Breast epithelium (tissue), 4 donors: ENCODE measurements around the gene MOGAT3. TPM values are rescaled to one million over a fixed set of nuclear protein-coding genes. Genes with fewer than 3 reads are reported as not detected.

Source experiments
- DNase-seq, 2 donors: peaks; one replicate each; pipeline ENCODE4 v3.0.0-alpha.2; 2019; ENCODE audit warnings: low spot score in 2 of 2
- H3K27ac ChIP-seq, 2 donors: fragments of 200-600 bp; sonication (generic) in 1 of 2; one replicate each; pipeline ENCODE4 v1.5.1; 2016 to 2019; ENCODE audit warnings: mild to moderate bottlenecking in 1 of 2
- H3K27me3 ChIP-seq, 2 donors: fragments of 200-600 bp; sonication (generic) in 1 of 2; one replicate each; pipeline versions ENCODE4 v1.5.1 to v1.6.0; 2017 to 2019; ENCODE audit warnings: control low read depth in 1 of 2, mild to moderate bottlenecking in 1 of 2
- H3K36me3 ChIP-seq: fragments of 200-600 bp; one replicate; pipeline ENCODE4 v1.5.1; 2019
- H3K4me1 ChIP-seq, 2 donors: fragments of 200-600 bp; sonication (generic); one replicate each; pipeline ENCODE4 v1.5.1; 2016 to 2019; ENCODE audit warnings: control low read depth in 1 of 2
- H3K4me3 ChIP-seq, 3 donors: fragments of 200-600 bp; sonication (generic); 1 replicate in 2 of 3; 2 replicates in 1 of 3; pipeline ENCODE4 v1.5.1; 2016 to 2019; ENCODE audit warnings: mild to moderate bottlenecking in 3 of 3, moderate library complexity in 2 of 3
- H3K9me3 ChIP-seq, 2 donors: fragments of 200-600 bp; sonication (generic) in 1 of 2; one replicate each; pipeline ENCODE4 v1.5.1; 2016 to 2019; ENCODE audit warnings: control low read depth in 1 of 2
- POLR2A ChIP-seq: fragments of 450-650 bp; IDR thresholded peaks from one replicate; pipeline ENCODE4 v1.6.1; 2016; ENCODE audit warnings: antibody characterized with exemption, mild to moderate bottlenecking, moderate library complexity
- POLR2AphosphoS5 ChIP-seq, 3 donors: sonication (generic); formaldehyde crosslinking; IDR thresholded peaks; one replicate each; pipeline ENCODE4 v1.6.1; 2017; ENCODE audit warnings: antibody characterized with exemption in 3 of 3
- intact Hi-C: fragments of 100-400 bp; cut with DNase I; formaldehyde crosslinking; loops from one replicate; pipeline ENCODE4 v1.15.1; 2023; ENCODE audit warnings: low total_unique reads
- total RNA-seq, 3 donors: library from RNA; depleted of rRNA; stranded (reverse); fragments of >200 nt; gene quantifications; one replicate each; pipeline ENCODE4 v1.1.0, GENCODE V29; 2016
- TF ChIP-seq, protein P1 (sequence below), 3 donors: fragments of 450-650 bp; IDR thresholded peaks; one replicate each; pipeline ENCODE4 v1.5.1; 2016 to 2017; ENCODE audit warnings: antibody characterized with exemption in 3 of 3, mild to moderate bottlenecking in 3 of 3, moderate library complexity in 3 of 3

Gene MOGAT3
- total RNA-seq, 3 donors from 2014 or later, result 2.6 TPM; not detected in 2

DNA sequence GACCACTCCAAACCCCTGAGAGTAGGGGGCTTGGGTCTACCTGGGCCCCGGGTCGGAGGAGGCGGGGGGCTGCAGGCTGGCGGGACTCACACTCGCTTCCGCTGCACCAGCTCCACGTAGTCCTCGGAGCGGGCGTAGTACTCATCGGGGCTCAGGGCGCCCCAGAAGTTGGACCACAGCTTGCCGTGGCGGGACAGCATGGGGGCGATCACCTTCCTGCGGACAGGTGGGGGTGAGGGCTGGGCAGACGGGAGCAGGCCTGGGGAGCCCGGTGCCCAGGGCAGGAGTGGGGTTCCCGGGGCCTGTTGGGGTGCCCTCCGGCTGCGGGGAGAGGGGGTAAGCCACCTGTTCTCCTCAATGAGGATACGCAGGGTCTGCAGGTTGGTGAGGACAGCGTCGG lies 10.7 kb upstream of the MOGAT3 start:
- H3K36me3 ChIP-seq, result no peaks in the 10 kb centered on the region

DNA sequence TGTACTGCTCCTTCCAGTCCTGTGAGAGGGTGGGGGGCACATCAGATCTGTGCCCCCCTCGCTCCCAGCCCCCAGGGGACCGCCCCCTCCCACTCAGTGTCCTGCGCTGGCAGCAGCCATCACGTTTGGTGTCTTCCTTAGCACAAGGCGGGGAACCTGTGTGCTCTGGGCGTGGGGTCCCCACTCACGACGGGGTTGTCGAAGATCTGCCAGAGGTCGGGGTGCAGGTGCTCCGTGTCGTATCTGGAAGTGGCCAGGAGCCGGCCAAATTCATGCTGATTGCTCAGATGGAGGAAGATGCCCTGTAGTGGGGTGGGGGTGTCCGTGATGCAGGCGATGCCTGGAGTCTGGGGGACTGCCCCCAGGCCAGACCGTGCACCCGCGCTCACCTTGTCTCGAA lies 9.3 kb upstream of the MOGAT3 start:
- intact Hi-C loops, result no loop called here

More for the DNA sequence above, 10.7 kb upstream of the MOGAT3 start:
- Histone ChIP-seq H3K9me3 (no peaks in the 10 kb centered on the region), H3K27ac (no peak overlapping the region), H3K4me1 (no peaks in the 10 kb centered on the region), H3K4me3 (no peak overlapping the region), H3K27me3 (no peaks in the 10 kb centered on the region)
- DNase-seq, result no peak
- intact Hi-C loops, result no loop called here
- TF ChIP-seq, protein P1, sequence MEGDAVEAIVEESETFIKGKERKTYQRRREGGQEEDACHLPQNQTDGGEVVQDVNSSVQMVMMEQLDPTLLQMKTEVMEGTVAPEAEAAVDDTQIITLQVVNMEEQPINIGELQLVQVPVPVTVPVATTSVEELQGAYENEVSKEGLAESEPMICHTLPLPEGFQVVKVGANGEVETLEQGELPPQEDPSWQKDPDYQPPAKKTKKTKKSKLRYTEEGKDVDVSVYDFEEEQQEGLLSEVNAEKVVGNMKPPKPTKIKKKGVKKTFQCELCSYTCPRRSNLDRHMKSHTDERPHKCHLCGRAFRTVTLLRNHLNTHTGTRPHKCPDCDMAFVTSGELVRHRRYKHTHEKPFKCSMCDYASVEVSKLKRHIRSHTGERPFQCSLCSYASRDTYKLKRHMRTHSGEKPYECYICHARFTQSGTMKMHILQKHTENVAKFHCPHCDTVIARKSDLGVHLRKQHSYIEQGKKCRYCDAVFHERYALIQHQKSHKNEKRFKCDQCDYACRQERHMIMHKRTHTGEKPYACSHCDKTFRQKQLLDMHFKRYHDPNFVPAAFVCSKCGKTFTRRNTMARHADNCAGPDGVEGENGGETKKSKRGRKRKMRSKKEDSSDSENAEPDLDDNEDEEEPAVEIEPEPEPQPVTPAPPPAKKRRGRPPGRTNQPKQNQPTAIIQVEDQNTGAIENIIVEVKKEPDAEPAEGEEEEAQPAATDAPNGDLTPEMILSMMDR (IDR thresholded peaks at IDR 0.05), result no peak
- TF ChIP-seq POLR2AphosphoS5 (IDR thresholded peaks at IDR 0.05) (no peak), POLR2A (no peak)

DNA sequence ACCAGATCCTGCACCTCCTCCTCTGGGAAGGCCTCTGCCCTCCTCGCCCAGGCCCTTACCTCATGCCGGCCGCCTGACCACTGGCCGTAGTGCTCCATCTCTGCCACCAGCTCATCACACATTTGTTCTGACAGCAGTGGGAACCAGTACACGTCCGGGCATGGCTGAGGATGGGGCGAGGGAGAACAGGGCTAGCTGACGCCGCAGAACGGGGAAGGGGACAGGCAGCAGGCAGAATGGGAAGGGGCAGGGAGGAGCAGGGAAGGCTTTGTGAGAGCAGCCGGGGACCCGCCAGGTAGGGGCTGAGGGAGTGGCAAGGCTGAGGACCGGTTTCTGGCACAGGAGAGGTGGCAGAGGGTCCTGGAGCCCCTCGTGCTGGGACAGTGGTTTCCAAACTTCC lies 8.0 kb upstream of the MOGAT3 start:
- no peak for TF ChIP-seq POLR2AphosphoS5 (IDR thresholded peaks at IDR 0.05)
- TF ChIP-seq, protein P1 (IDR thresholded peaks at IDR 0.05), result no peak
- no peak for TF ChIP-seq POLR2A
- H3K4me3 ChIP-seq, result no peak overlapping the region
- no peaks in the 10 kb centered on the region for H3K9me3 ChIP-seq
- no peaks in the 10 kb centered on the region for H3K27me3 ChIP-seq
- H3K36me3 ChIP-seq, result no peaks in the 10 kb centered on the region
- no peak for DNase-seq
- no peak overlapping the region for H3K27ac ChIP-seq
- H3K4me1 ChIP-seq, result no peaks in the 10 kb centered on the region
- intact Hi-C loops, result loop anchor here (10.0 kb wide), 1 partner anchor 46 kb away; no protein-coding TSS in a partner anchor

More for the DNA sequence above, 9.3 kb upstream of the MOGAT3 start:
- TF ChIP-seq POLR2AphosphoS5 (IDR thresholded peaks at IDR 0.05) (no peak), POLR2A (no peak)
- TF ChIP-seq, protein P1 (IDR thresholded peaks at IDR 0.05), result no peak
- Histone ChIP-seq H3K27ac (no peak overlapping the region), H3K27me3 (no peaks in the 10 kb centered on the region), H3K4me1 (no peaks in the 10 kb centered on the region), H3K9me3 (no peaks in the 10 kb centered on the region), H3K4me3 (no peak overlapping the region), H3K36me3 (no peaks in the 10 kb centered on the region)
- no peak for DNase-seq

DNA sequence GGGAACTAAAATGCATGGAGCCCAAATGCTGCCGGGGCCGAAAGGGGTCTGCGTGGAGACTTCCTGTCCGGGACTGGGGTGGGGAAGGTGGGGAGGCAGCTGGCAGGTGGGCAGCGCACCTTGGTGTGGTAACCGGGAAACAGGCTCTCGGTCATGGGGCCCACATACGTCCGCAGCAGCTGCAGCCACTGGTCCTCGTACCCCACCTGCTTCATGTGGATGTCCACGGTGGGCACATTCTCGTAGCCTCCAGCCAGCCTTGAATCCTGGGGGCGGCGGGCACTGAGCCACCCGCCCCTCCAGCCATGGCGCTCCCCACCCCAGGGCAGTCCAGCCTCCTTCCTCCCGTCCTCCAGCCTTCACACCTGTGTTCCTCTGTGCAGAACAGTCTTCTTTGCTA lies 6.6 kb upstream of the MOGAT3 start:
- Histone ChIP-seq H3K27me3 (peaks cover 0 to 10% of the 10 kb centered on the region in 2 donors), H3K36me3 (no peaks in the 10 kb centered on the region), H3K9me3 (no peaks in the 10 kb centered on the region), H3K4me3 (no peak overlapping the region), H3K4me1 (no peaks in the 10 kb centered on the region), H3K27ac (no peak overlapping the region)
- no peak for DNase-seq
- intact Hi-C loops, result loop anchor here (10.0 kb wide), 1 partner anchor 47 kb away; no protein-coding TSS in a partner anchor
- TF ChIP-seq POLR2AphosphoS5 (IDR thresholded peaks at IDR 0.05) (no peak), POLR2A (no peak)
- TF ChIP-seq, protein P1 (IDR thresholded peaks at IDR 0.05), result no peak

DNA sequence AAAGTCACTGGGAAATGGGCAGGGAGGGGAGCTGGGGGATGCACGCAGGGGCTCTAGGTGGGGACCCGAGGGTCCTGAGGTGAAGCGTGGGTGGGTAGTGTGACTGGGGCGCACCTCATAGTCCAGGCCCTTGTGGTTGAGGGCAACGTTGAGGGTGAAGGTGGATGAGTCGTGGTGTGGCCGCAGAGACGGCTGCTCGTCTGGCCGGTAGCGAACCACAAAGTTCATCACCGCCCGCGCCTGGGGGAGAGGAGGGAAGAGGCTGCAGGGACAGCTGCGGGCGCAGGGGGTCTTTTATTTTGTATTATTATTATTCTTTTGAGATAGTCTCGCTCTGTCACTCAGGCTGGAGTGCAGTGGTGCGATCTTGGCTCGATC lies 5.8 kb upstream of the MOGAT3 start:
- intact Hi-C loops, result loop anchor here (10.0 kb wide), 1 partner anchor 48 kb away; no protein-coding TSS in a partner anchor
- no peaks in the 10 kb centered on the region for H3K36me3 ChIP-seq
- no peak for DNase-seq

More for the DNA sequence above, 5.8 kb upstream of the MOGAT3 start:
- no peaks in the 10 kb centered on the region for H3K4me1 ChIP-seq
- H3K4me3 ChIP-seq, result no peak overlapping the region
- no peaks in the 10 kb centered on the region for H3K9me3 ChIP-seq
- H3K27me3 ChIP-seq, result peaks cover 0 to 18% of the 10 kb centered on the region in 2 donors
- no peak overlapping the region for H3K27ac ChIP-seq
- TF ChIP-seq POLR2A, result no peak
- no peak for TF ChIP-seq POLR2AphosphoS5 (IDR thresholded peaks at IDR 0.05)
- TF ChIP-seq, protein P1 (IDR thresholded peaks at IDR 0.05), result no peak
